A204.1 (cell line): ENCODE data around the gene HBE1.

Source experiments
- FAIRE-seq: peaks from 2 replicates; lab custom pipeline; 2012; peaks lifted over from hg19 to GRCh38; lab: Jason Lieb, UNC

Gene HBE1

DNA sequence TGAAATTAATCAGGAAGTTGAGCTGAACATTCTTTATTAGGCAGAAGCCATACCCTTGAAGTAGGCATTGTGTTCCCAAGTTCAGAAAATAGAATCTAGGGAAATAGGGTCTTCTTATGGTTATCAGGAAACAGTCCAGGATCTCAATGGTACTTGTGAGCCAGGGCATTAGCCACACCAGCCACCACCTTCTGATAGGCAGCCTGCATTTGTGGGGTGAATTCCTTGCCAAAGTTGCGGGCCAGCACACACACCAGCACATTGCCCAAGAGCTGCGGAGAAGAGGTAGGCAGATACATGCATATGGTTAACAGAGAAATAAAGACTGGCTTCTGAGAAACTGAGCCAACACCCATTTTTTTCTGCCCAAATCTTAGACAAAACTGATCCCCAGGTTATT lies 36.9 kb downstream of the HBE1 start:
- no peak for FAIRE-seq

DNA sequence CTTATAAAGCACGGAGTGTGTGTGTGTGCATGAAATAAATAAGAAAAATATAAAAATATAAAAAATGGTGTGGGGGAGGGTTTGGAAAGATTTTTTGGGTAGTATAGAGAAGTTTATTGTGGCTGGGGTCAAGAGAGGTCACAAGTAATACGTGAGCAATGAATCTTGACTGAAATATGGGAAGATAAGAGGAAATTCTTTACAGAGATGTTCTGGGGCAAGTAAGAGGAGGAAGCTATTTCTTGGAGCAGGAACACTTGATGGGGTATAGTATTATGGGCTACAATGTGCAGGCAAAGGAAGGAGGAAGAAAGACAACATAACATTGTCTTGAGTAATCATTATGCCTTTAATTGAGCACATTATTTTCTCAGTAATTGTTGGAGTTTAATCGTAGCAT lies 37.6 kb downstream of the HBE1 start:
- no peak for FAIRE-seq

GRCh38 chr11:5231111-5231510 lies 38.6 kb downstream of the HBE1 start:
- no peak for FAIRE-seq

DNA sequence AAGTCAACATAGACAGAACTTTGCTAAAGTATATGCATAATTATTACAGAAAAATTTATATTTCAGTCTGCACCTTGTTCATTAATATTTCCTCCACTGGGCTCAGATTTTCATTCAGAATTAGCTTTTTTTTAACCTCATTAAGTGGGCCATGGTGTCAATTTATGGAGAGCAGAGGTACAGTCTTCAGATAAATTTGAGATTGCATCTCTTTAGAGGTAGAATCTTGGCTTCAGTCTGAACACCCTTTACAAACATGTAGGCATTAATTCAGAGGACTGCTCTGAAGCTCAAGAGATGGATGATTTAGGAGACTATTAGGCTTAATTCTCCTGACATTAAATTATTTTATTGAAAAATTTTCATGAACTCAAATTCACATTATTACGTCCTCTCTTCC lies 39.5 kb downstream of the HBE1 start:
- no peak for FAIRE-seq

GRCh38 chr11:5229796-5230195 lies 39.9 kb downstream of the HBE1 start:
- no peak for FAIRE-seq

DNA sequence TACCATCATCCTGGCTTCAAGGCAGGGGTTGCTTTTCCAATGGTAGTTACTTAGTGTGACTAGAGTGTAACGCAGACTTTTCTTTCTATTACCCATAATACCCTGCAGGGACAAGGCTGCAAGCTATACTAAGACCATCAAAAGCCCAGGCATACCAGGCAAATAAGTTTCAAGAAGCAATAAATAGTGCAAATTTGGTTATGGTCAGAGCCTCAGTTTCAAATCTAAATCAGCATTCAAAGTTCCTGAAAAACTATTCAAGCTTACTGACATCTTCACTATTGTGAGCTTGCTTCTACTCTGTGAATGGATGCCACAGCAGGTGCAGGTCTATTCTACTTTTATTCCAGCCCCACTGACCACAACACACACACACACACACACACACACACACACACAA lies 40.4 kb downstream of the HBE1 start:
- no peak for FAIRE-seq

DNA sequence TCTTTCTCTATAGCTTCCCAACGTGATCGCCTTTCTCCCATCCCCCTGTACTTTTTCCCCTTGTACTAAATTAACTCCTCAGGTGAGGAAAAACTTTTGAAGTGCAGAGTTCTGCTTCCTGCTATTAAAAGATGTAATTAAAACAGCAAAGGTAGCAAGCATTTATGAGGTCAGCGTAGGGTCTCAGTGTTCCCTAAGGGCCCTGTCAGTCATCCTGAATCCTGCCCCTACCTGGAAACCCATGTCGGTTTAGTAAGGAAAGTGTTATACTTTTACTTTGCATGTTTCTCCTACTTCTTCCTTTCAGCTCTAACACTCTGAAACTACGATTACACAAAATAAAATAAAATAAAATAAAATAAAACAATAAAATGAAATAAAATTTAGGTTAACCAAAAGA lies 41.6 kb downstream of the HBE1 start:
- FAIRE-seq, result no peak

- FAIRE-seq, result no peak
These were observed 42.1 kb downstream of the HBE1 start for GRCh38 chr11:5227681-5228080.

DNA sequence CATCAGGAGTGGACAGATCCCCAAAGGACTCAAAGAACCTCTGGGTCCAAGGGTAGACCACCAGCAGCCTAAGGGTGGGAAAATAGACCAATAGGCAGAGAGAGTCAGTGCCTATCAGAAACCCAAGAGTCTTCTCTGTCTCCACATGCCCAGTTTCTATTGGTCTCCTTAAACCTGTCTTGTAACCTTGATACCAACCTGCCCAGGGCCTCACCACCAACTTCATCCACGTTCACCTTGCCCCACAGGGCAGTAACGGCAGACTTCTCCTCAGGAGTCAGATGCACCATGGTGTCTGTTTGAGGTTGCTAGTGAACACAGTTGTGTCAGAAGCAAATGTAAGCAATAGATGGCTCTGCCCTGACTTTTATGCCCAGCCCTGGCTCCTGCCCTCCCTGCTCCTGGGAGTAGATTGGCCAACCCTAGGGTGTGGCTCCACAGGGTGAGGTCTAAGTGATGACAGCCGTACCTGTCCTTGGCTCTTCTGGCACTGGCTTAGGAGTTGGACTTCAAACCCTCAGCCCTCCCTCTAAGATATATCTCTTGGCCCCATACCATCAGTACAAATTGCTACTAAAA lies 42.9 kb downstream of the HBE1 start, which contains the start of gene HBB:
Gene HBB (minus strand): TSS at position 340 of the 579 bp plus-strand sequence. CDS start 50 bp downstream, at position 290.
- FAIRE-seq, result no peak

GRCh38 chr11:5225480-5225871 lies 44.3 kb downstream of the HBE1 start:
- FAIRE-seq, result no peak

DNA sequence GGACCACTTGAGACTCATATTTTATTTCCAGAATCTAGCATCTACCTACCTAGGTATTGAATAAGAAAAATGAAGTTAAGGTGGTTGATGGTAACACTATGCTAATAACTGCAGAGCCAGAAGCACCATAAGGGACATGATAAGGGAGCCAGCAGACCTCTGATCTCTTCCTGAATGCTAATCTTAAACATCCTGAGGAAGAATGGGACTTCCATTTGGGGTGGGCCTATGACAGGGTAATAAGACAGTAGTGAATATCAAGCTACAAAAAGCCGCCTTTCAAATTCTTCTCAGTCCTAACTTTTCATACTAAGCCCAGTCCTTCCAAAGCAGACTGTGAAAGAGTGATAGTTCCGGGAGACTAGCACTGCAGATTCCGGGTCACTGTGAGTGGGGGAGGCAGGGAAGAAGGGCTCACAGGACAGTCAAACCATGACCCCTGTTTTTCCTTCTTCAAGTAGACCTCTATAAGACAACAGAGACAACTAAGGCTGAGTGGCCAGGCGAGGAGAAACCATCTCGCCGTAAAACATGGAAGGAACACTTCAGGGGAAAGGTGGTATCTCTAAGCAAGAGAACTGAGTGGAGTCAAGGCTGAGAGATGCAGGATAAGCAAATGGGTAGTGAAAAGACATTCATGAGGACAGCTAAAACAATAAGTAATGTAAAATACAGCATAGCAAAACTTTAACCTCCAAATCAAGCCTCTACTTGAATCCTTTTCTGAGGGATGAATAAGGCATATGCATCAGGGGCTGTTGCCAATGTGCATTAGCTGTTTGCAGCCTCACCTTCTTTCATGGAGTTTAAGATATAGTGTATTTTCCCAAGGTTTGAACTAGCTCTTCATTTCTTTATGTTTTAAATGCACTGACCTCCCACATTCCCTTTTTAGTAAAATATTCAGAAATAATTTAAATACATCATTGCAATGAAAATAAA lies 44.9 kb downstream of the HBE1 start:
- no peak for FAIRE-seq

DNA sequence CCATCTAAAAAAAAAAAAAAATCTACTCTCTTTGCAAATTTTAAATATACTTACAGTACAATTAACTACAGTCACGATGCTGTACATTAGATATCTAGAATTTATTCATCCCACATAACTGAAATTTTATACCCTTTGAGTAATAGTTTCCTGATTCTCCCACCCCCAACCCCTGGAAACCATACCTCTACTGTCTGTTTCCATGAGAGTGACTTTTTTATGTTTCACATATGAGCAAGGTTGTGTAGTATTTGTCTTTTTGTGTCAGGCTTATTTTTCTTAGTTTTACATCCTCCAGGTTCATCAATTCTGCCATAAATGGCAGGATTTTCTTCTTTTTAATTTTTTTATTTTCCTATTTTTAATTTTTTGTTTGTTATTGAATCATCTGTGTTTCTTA lies 46.1 kb downstream of the HBE1 start:
- no peak for FAIRE-seq

DNA sequence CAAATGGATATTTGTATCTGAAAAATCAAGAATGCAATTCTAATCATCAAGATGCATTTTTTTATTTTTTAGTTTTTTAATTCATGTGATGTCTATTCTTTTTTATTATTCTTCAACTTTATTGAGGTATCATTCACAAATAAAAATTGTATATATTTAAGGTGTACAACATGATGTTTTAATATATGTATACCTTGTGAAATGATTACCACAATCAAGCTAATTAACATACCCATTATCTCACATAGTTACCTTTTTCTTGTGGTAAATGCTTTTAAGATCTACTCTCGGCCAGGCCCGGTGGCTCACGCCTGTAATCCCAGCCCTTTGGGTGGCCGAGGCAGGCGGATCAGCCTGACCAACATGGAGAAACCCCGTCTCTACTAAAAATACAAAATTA lies 46.6 kb downstream of the HBE1 start:
- FAIRE-seq, result no peak
